IPS-18a (cell line): ENCODE measurements around the gene MDGA2.
"Not testable (repeated sequence)": the region's sequence is repeated elsewhere in the genome, so short reads cannot be mapped to it uniquely, and the experiment has no call there.

ENCODE experiments used
- H3K27ac ChIP-seq: one replicate; pipeline ENCODE4 v1.5.1; 2013; ENCODE audit warnings: low read length
- H3K27me3 ChIP-seq: one replicate; pipeline ENCODE4 v1.6.1; 2013; ENCODE audit warnings: mild to moderate bottlenecking, low read length; ENCODE audit not compliant: control insufficient read depth, insufficient read depth
- H3K36me3 ChIP-seq: one replicate; pipeline ENCODE4 v1.6.1; 2013; ENCODE audit warnings: low read depth, low read length; ENCODE audit not compliant: control insufficient read depth
- H3K4me1 ChIP-seq: one replicate; pipeline ENCODE4 v1.6.1; 2013; ENCODE audit warnings: low read depth, low read length; ENCODE audit not compliant: control insufficient read depth
- H3K4me3 ChIP-seq: one replicate; pipeline ENCODE4 v1.5.1; 2013; ENCODE audit warnings: low read length
- H3K9ac ChIP-seq: one replicate; pipeline ENCODE4 v1.6.1; 2013; ENCODE audit warnings: mild to moderate bottlenecking, low read length, moderate library complexity
- H3K9me3 ChIP-seq: one replicate; pipeline ENCODE4 v1.6.1; 2013; ENCODE audit warnings: low read depth, low read length; ENCODE audit not compliant: control insufficient read depth

Gene MDGA2

GRCh38 chr14:46999661-47000060, 675.7 kb downstream of the MDGA2 start:
- Histone ChIP-seq H3K4me3 (no peak overlapping the region), H3K27ac (no peak overlapping the region), H3K9ac (no peak overlapping the region), H3K4me1 (no peaks in the 10 kb centered on the region), H3K27me3 (no peaks in the 10 kb centered on the region), H3K36me3 (no peaks in the 10 kb centered on the region), H3K9me3 (no peaks in the 10 kb centered on the region)

- Histone ChIP-seq H3K4me3 (no peak overlapping the region), H3K4me1 (no peaks in the 10 kb centered on the region), H3K27ac (no peak overlapping the region), H3K9ac (no peak overlapping the region), H3K36me3 (no peaks in the 10 kb centered on the region), H3K27me3 (no peaks in the 10 kb centered on the region), H3K9me3 (no peaks in the 10 kb centered on the region)
Observed at GRCh38 chr14:46989566-46989965, 685.8 kb downstream of the MDGA2 start.

DNA sequence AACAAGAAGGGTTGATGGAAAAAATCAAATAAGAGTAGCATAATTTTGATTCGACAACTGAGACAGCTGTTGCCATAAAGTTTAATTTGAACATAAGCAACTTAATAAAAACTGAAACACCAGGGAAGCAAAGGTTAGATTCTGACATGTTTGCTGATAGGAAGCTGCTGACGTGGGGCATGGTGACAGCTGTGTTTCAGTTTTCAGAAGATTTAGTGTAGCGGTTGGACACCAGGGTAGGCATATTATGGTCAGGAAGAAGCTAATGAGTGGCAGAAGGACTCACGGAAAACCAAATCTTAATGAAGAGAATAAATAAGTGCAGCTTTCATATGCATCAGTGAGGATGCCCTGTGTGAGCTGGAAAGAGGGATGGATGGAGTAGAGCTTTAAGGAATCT, 687.1 kb downstream of the MDGA2 start:
- Histone ChIP-seq H3K9me3 (no peaks in the 10 kb centered on the region), H3K27me3 (no peaks in the 10 kb centered on the region), H3K36me3 (no peaks in the 10 kb centered on the region), H3K27ac (no peak overlapping the region), H3K4me3 (no peak overlapping the region), H3K9ac (no peak overlapping the region), H3K4me1 (no peaks in the 10 kb centered on the region)

GRCh38 chr14:46985529-46986380, 689.6 kb downstream of the MDGA2 start:
- no peaks in the 10 kb centered on the region for H3K27me3 ChIP-seq
- no peak overlapping the region for H3K9ac ChIP-seq
- no peaks in the 10 kb centered on the region for H3K4me1 ChIP-seq
- no peak overlapping the region for H3K27ac ChIP-seq
- H3K4me3 ChIP-seq = no peak overlapping the region
- no peaks in the 10 kb centered on the region for H3K9me3 ChIP-seq
- no peaks in the 10 kb centered on the region for H3K36me3 ChIP-seq

DNA sequence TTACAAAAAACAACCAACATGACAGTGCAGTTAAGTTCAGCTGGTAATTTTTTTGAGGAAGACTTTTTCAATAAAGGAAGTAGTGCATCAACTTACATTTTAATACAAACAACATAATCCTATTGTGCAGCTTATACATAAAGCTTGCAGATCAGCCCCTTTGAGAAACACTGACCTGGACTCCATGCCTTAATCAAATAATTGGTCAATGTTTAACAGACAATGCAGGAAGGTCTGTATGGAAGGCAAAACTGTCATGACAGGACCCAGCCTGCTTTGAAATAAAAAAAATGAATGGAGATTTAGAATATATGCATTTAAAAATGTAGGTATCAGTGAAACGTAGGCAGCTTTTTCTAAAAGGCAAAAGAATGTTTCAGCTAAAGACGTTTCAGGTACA, 702.1 kb downstream of the MDGA2 start:
- no peak overlapping the region for H3K4me3 ChIP-seq
- no peaks in the 10 kb centered on the region for H3K4me1 ChIP-seq
- H3K27me3 ChIP-seq = no peaks in the 10 kb centered on the region
- no peak overlapping the region for H3K9ac ChIP-seq
- no peaks in the 10 kb centered on the region for H3K36me3 ChIP-seq
- H3K9me3 ChIP-seq = no peaks in the 10 kb centered on the region
- no peak overlapping the region for H3K27ac ChIP-seq

DNA sequence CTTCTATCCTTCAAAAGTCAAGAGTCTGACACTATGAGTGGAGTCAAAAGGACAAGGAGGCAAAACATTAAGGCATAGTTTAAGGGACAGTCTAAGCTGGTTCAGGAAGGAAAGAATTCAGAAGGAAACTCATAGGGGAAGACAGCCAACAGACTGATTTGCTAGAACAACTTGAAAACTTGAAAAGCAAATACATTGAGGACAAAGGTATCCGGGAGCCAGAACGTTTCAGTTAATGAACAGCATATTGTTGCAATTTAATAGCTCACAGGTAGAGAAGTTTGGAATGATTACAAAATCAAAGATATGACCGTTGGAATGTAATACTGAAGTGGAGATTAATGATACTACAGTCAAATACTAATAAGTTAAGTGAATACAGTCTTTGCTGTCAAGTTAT, 711.0 kb downstream of the MDGA2 start:
- Histone ChIP-seq H3K27ac (no peak overlapping the region), H3K4me3 (no peak overlapping the region), H3K9me3 (no peaks in the 10 kb centered on the region), H3K9ac (no peak overlapping the region), H3K27me3 (no peaks in the 10 kb centered on the region), H3K4me1 (no peaks in the 10 kb centered on the region), H3K36me3 (no peaks in the 10 kb centered on the region)

GRCh38 chr14:46951103-46951502, 724.3 kb downstream of the MDGA2 start:
- Histone ChIP-seq H3K4me1 (no peaks in the 10 kb centered on the region), H3K27me3 (no peaks in the 10 kb centered on the region), H3K9ac (no peak overlapping the region), H3K9me3 (peaks cover 2% of the 10 kb centered on the region), H3K4me3 (no peak overlapping the region), H3K27ac (no peak overlapping the region), H3K36me3 (no peaks in the 10 kb centered on the region)

DNA sequence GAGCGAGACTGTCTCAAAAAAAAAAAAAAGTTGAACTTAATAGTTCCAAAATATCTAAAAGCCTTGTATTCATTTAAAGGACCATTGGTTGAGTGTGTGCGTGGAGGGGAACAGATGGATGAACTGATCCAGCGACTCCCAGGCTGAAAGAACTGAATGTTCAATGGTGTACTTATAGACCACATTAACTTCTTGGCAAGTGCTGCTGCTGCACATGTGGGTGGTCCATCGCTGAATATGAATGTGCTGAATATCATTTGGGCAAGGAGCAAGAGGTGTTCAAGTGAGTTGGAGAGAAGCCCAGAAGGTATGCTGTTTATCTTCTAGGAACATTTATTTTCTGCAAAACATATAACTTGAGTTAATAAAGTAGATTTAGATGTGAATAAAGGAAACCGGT, 734.8 kb downstream of the MDGA2 start:
- no peaks in the 10 kb centered on the region for H3K36me3 ChIP-seq
- no peak overlapping the region for H3K4me3 ChIP-seq
- peaks cover 11% of the 10 kb centered on the region for H3K9me3 ChIP-seq
- H3K27ac ChIP-seq = no peak overlapping the region
- no peaks in the 10 kb centered on the region for H3K27me3 ChIP-seq
- H3K9ac ChIP-seq = no peak overlapping the region
- no peaks in the 10 kb centered on the region for H3K4me1 ChIP-seq

GRCh38 chr14:46920542-46920941, 754.9 kb downstream of the MDGA2 start:
- Histone ChIP-seq H3K36me3 (no peaks in the 10 kb centered on the region), H3K27me3 (no peaks in the 10 kb centered on the region), H3K4me3 (no peak overlapping the region), H3K9me3 (no peaks in the 10 kb centered on the region), H3K4me1 (no peaks in the 10 kb centered on the region), H3K27ac (no peak overlapping the region), H3K9ac (no peak overlapping the region)

GRCh38 chr14:46915539-46915938, 759.9 kb downstream of the MDGA2 start:
- H3K9ac ChIP-seq, H3K9me3 ChIP-seq, H3K4me3 ChIP-seq, H3K4me1 ChIP-seq, H3K36me3 ChIP-seq, H3K27ac ChIP-seq, H3K27me3 ChIP-seq: not testable (repeated sequence)

- Histone ChIP-seq H3K4me3 (no peak overlapping the region), H3K27me3 (no peaks in the 10 kb centered on the region), H3K4me1 (peaks cover 10% of the 10 kb centered on the region), H3K27ac (no peak overlapping the region), H3K9me3 (no peaks in the 10 kb centered on the region), H3K9ac (no peak overlapping the region), H3K36me3 (no peaks in the 10 kb centered on the region)
Observed at GRCh38 chr14:46902837-46903236, 772.6 kb downstream of the MDGA2 start.

DNA sequence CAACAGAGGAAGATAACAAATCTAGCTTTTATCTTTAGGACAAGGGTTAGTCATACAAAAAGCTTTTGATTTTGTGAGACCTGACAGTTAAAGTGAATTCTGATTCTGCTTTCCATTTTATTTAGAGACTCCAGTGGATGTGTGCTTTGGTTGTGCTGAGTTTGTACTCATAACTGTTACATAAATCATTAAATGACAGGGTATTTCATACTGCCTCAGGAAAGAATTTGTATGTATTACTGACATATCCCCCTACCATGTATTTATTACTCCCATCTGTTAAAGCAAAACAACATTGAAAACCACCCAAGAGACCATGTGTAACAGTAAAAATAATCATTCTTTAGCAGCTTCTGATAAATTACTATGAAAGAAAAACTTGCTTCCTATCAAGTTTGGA, 780.9 kb downstream of the MDGA2 start:
- Histone ChIP-seq H3K36me3 (no peaks in the 10 kb centered on the region), H3K27me3 (no peaks in the 10 kb centered on the region), H3K4me1 (no peaks in the 10 kb centered on the region), H3K4me3 (no peak overlapping the region), H3K9ac (no peak overlapping the region), H3K9me3 (no peaks in the 10 kb centered on the region), H3K27ac (no peak overlapping the region)
